HS-27A (cell line): ENCODE measurements around the gene METTL8.

ENCODE experiments used
- DNase-seq: peaks from one replicate; pipeline ENCODE4 v3.0.0-alpha.2; 2012; ENCODE audit warnings: low read depth, missing footprints

The METTL8 gene

DNA sequence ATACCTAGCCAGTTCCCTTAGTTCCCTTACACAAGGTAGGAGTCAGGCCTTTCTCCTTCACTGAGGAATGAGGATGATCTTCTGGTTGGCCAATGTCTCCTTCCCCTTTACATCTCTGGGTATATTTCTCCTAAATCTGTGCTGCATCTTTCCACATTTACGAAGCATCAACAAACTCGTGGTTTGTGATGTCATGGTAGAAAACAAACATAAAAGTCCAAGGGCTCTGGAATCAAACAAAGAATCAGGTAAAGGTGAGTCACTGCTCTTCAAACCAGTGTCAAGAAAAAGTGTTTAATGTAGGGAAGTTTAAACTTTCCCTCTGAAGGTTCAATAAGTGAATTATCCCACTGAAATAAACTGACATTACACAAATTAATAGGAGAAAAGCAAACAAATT, 122.9 kb downstream of the METTL8 start:
- DNase-seq = no peak

DNA sequence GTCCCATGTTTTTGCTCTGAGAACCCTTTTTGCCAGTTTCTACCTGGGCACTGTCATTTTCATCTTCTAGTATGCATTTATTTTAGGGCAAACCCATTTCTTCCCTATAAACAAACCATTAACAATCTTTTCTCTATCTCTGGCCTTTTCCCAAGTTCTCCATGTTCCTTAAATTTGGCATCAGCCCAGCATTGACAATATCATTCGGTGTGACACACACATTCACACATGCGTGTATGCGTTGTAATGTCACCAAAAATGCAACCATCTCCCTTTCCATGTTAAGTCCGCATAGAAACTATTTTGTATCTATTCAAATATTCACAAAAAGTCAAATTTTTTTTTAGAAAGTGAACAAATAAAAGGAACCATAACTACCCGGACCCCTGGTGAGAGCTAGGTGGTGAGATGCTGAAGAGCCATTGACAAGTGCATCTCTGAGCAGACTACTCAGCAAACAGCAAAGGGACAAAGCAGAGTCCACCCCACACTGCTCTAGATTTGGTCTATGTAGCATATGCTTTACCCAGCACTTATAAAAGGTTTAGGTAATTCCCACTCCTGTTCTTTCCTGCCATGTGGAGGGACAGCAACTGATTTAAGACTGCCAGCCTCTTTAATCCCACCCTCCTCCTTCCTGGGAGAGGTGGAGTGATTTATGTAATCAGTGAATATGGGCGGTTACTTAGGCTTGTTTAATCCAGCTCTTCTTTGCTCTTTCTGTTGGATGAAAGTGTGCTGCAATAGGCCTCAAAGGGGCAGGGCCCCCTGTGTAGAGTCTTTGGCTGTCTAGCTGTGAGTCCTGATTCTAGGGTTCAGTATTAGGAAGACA, 124.1 kb downstream of the METTL8 start:
- DNase-seq = no peak

DNA sequence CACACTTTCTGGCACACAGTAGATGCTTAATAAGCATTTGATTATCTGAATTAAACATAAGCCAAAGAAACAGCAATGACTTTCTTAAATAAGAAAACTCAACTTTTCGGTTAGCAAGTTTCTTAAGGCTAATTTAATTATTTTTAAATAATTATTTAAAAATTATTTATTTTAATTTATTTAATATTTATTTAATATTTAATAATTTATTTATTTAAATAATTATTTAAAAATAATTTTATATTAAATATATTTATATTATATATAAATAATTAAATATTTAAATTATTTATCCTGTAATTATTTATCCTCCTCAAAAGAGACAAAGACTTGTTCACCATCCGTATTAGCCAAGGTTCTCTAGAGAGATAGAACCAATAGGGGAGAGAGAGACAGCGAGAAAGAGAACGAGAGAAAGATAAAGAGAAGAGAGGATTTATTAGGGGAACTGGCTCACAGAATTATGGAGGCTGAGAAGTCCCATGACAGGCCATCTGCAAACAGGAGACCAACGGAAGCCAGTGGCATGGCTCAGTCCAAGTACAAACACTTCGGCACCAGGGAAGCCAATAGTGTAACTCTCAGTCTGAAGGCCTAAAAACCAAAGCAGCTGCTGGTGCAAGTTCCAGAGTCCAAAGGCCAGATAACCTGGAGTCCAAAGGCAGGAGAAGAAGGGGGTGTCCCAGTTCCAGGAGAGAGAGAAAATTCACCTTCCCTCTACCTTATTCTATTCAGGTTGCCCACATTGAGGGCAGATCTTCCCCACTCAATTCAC, 125.3 kb downstream of the METTL8 start:
- no peak for DNase-seq

DNA sequence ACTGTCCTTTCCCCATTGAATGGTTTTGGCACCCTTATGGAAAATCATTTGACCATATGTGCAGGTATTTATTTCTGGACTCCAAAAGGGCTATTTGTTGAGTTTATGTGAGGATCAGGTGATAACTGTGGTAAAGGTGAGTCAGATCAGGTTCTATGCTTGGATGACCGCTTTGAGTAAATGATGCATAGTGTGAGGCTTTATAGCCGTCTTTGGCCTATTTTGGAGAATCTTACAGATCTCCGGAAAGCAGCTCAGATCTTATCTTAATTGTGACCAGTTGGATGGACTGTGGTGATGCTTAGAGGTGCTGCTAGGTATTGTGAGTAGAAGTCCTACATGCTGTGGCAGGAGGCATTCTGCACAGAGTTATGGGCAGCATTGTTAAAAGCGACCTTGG, 126.2 kb downstream of the METTL8 start:
- DNase-seq = no peak

DNA sequence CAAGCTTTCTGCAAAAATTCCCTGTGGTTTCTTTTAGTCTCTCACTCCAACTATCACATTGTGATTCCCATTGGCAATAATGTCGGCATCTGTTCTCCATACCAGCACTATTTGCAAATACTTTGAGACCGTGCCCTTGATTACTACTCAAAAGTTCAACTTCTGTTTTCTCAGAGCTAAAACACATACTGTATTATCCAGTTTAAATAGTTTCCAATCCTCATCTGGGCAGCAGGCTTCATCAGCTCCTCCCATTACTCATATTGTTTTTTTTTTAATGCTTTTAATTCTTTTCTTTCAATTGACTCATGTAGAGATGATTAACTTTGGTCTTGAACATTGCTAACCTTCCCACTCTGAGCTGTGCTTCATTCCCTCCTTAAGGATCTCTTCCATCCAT, 135.8 kb downstream of the METTL8 start:
- DNase-seq = no peak

DNA sequence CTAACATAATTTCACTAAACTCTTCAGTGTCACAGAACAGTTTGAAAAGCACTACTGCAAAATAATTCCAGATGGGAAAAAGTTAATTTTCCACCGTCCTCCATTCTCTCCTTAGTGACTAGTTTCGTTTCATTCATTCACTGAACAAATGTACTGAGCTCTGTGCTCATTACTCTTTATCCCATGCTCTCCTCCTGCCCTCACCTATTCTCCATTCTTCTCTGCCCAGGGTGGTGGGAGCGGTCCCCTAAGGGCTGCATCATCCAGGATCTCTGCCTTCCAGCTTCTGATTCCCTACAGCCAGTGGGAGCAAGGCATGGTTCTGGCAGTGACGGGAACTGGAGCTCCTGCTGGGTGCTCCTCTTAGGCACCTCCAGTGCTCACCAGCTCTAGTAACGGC, 139.2 kb downstream of the METTL8 start:
- no peak for DNase-seq

DNA sequence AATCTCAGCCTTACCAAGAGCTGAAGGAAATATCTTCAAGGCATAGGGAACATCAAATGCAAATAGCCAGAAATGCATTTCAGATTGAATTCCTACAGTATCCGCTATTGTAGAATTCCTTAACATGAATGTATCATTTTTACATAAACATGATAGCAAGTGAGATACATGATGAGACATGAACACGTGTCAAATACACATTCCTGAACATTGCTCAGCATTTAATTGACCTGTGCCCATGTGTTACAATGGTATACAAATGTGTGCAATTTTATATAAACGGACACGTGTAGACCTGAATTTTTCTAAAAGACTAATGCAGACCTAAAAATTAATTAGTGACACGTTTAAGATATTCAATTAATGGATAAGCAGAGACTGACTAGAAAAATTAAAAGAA, 140.1 kb downstream of the METTL8 start:
- DNase-seq = no peak

DNA sequence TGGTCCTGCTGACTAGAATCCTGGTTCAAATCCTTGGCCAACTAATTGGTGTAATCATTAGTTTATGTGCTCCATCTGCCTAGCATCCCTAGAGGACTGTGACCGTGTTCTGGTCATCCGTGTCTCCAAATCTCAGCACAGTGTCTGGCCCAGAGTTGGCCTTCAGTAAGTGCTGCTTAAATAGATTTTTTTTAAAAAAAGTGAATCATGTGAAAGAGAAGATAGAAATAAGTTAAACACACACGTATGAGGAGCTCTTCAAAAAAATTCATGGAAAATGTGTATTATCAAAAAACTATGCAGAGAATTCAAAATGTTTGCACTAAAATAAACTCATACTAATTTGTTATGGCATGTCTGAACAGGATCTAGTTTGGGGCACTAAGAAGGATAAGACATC, 143.8 kb downstream of the METTL8 start:
- DNase-seq = no peak

DNA sequence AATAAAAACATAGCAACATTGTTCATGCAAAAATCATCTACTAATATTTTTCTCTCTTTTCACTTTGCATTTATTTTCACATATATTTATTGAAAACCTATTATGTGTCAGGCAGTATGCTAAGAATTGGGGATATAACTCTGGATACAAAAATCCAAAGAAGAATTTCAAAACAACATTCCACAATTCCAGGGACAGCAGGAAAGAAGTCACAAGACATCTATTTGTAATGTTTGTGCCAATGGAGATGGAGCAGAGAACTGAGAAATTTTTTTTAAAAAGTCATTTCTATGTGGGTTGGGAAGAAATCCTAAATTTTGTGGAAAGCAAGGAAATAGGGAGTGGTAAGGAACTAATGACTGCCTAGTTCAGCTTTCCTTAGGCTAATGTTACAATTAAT, 144.5 kb downstream of the METTL8 start:
- DNase-seq = no peak

DNA sequence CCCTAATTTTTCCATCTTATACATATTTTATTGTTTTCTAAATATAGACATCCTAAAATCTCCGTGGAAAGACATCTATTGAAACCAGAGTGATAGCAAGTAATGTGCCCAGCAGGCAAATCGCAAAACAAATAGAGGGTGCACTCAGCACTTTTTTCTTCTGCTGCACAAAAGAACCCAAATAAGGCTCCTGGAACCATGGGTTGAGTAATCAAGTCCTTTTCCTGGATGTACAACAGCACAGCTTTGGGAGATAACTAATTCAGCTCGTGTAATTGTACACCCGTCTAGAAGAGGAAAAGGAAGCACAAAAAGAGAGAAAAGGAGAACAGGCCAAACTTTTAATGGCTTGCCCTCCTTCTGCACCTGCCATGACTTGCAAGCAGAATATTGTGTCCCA, 146.2 kb downstream of the METTL8 start:
- no peak for DNase-seq

DNA sequence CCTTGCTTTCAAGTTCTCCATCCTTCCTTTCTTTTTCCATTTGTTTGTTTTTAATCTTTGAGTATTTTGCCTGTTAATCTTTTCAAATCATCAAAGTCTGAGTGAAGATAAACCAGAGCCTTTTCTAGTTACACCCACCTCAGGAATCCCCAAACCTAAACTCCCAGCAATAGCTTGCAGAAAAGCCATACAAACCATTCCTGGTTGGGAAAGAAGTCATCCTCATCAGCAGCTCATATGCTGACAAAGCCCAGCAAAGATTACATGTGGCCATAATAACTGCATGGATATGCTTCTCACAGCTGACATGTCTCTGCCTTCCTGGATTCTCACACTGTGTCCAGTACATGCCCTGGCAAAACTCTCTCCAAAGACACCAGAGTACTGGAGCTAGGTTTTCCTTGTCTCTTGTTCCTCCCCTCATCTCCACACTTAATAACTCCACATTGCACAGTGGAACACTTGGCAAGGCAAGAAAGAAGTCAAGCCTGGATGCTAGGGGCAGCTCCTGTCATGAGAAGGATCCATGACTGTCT, 146.7 kb downstream of the METTL8 start:
- DNase-seq = no peak

DNA sequence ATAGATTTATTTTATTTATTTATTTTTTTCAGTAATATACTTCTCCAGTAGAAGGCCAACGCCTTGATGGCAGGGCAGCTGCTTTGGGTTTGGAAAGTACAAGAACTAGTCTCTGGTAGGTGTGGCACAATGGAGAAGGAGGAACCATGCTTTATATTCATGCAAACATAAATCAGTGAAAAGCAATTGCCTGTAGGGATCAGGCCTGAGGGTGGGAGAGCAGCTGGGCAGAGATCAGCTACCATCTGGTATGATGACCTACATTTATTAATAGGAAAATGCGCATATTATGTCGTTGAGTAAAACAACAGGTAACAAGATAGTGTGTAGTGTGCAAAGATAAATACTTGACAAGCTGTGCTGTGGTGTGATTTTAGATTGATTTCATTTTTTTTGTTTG, 152.7 kb downstream of the METTL8 start:
- DNase-seq = no peak

DNA sequence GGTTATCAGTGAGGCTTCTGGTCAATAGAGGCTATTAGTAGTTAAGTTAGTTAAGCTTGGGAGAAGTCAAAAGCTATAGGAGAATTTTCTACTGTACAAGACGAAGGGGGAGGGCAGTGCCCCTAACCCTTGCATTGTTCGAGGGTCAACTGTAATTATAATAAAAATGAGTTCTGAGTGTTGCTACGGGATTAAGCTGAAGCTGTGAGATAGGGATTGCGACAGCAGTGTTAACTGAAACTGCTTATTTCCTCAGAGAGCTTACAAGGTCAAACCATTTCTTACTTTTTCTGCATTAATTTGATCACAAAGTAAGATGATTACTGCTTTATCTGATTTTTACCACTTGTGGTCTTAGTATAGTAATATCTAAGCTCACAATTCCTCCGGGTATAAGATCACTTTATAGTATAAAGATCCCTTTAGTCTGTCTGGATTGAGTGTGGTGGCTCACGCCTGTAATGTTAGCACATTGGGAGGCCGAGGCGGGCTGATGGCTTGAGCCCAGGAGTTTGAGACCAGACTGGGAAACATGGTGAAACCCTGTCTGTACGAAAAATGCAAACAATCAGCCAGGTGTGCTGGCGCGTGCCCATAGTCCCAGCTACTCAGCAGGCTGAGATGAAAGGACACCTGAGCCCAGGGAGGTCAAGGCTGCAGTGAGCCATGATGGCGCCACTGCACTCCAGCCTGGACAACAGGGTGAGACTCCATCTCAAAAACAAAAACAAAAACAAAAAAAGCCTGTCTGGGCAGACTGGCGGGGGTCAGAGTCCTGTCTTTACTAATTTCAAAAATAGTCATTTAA, 153.6 kb downstream of the METTL8 start:
- no peak for DNase-seq

DNA sequence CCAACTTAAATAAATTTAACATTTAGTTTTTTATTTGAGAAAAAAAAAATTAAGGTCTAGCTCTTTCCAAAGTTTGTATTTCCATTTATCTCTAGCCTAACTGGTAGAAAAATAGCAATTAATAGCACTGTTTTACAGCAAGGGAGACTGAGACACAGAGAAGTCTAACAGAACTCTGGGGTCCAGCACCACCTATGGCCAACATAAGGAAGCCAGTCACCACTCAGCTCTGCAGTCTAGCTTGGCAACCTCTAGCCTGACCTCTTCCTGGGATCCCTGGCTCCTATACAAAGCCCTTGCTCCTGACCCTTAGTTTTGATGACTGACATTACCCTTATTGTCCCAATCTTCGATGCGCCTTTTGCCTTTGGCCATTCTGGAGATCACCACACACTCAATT, 159.0 kb downstream of the METTL8 start:
- no peak for DNase-seq

DNA sequence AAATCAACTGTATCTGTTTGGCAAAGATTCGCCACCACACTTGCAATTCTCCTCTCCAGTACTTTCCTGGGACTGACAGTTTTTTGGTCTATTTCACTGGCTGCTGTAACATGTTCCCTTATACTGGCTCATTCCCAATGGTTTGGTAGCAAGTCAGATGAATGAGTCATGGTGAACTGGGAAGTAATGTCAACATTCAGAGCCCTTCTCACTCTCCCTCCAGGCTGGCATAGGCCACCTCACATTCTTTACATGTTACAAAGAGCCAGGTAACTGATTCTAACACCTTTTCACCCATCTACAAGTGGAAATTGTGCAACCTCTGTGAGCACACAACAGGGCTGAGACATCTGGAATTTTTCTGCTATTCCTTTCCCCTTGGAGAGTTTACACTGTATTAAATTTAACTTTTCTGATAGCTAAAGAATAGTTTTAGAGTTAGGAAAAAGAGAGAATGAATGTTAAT, 161.8 kb downstream of the METTL8 start:
- peak; percentile 49 for DNase-seq

DNA sequence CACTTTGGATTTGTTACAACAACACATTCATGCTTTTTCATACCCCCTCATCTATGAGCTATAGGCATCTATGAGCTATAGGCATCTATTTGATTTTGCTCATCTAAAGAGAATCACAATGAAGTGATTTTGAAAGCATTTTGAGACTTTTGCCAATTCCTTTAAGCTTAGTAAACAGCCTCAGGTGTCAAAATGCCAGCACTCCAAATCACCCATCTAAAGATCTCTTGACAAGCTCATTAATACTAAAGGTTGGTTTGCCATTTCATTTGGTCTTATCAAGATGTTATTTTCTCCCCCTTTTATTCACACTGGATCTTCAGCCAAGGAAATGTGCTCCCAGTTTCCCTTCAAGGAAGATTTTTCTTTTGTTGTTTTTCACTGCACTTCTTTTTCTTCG, 162.4 kb downstream of the METTL8 start:
- DNase-seq = no peak

DNA sequence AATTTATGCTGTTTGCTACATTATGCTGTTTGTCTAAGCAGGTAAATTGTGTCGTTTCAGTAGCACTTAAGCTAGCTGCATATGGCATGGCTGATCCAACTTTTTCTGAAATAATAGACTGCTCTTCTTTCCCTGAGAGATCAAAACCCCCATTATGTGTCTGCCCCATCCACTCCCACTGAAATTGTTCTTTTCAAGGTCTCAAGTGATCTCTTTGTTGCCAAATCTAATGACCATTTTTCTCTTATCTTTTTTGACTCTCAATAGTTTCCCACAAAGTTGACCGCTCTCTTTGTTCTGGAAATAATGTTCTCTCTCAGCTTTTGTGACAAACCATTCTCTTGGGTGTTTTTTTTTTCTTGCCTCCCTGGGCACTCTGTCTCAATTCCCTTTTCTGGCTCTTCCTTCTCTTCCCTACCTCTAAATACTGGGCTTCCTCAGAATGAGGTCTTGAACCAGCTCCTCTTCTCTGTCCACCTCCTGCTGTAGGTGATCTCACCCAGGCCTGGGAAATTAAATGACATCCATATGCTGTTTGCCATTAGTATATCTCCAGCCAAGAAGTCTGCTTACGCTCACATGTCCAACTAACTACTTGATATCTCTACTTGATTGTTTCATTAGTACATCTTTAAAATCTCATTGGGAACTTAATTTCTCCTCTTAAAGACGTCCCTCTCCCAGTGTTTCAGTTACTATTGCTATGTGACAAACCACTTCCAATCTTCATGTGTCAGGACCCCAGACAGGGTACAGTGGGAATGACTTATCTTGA, 165.7 kb downstream of the METTL8 start:
- DNase-seq = no peak
